OCI-LY3 (cell line): ENCODE measurements around the gene STARD3.

Experiments
- H2AFZ ChIP-seq: fragments of 200-600, 300-600 bp; shearing (Covaris generic); 2 replicates; pipeline ENCODE4 v1.6.0; 2014; ENCODE audit warnings: antibody characterized with exemption, low read depth, low read length
- H3K27ac ChIP-seq: fragments of 200-600, 300-600 bp; sonication (generic); 2 replicates; pipeline ENCODE4 v1.5.1; 2014; ENCODE audit warnings: mild to moderate bottlenecking, low read length, moderate library complexity, mixed read lengths
- H3K27me3 ChIP-seq: fragments of 200-600, 300-600 bp; sonication (generic); 2 replicates; pipeline ENCODE4 v1.6.1; 2014; ENCODE audit warnings: low read depth, low read length, mixed read lengths
- H3K36me3 ChIP-seq: fragments of 200-600, 300-600 bp; sonication (generic); replicated peaks from 2 replicates; pipeline ENCODE3; 2014; ENCODE audit warnings: low read depth, low read length, mixed read lengths
- H3K4me1 ChIP-seq: fragments of 300-600, 200-600 bp; sonication (generic); 2 replicates; pipeline ENCODE4 v1.6.1; 2014; ENCODE audit warnings: low read length, mixed read lengths
- H3K4me2 ChIP-seq: fragments of 200-600, 300-600 bp; sonication (generic); 2 replicates; pipeline ENCODE4 v1.6.1; 2014; ENCODE audit warnings: low read length, mixed read lengths
- H3K4me3 ChIP-seq: fragments of 300-600, 200-600 bp; sonication (generic); 2 replicates; pipeline ENCODE4 v1.5.1; 2014; ENCODE audit warnings: antibody characterized with exemption, mild to moderate bottlenecking, low read length, moderate library complexity
- H3K79me2 ChIP-seq: fragments of 300-600, 200-600 bp; shearing (Covaris generic); 2 replicates; pipeline ENCODE4 v1.6.1; 2014; ENCODE audit warnings: mild to moderate bottlenecking, low read length, mixed read lengths
- H3K9ac ChIP-seq: fragments of 300-600, 200-600 bp; shearing (Covaris generic); 2 replicates; pipeline ENCODE4 v1.6.0; 2014; ENCODE audit warnings: mild to moderate bottlenecking, low read length, moderate library complexity
- H3K9me3 ChIP-seq: fragments of 200-600, 300-600 bp; shearing (Covaris generic); 2 replicates; pipeline ENCODE4 v1.6.1; 2014; ENCODE audit warnings: low read length, mixed read lengths; ENCODE audit not compliant: insufficient read depth
- H4K20me1 ChIP-seq: fragments of 200-600, 300-600 bp; sonication (generic); 2 replicates; pipeline ENCODE4 v1.6.1; 2016; ENCODE audit warnings: low read length, mixed read lengths; ENCODE audit not compliant: insufficient read depth
- CTCF ChIP-seq: fragments of 200-600, 300-600 bp; sonication (generic); IDR thresholded peaks from 2 replicates; pipeline ENCODE4 v1.5.1; 2014; ENCODE audit warnings: antibody characterized with exemption, low read length, low read depth
- EZH2phosphoT487 ChIP-seq: fragments of 200-600 bp; shearing (Covaris generic); IDR thresholded peaks from 2 replicates; pipeline ENCODE4 v1.6.1; 2018; ENCODE audit warnings: antibody characterized with exemption, mixed run types, low read depth

The STARD3 gene

GRCh38 chr17:39655105-39655504 lies 18.2 kb downstream of the STARD3 start:
- Histone ChIP-seq H3K4me1 (peaks cover 16% of the 10 kb centered on the region), H3K36me3 (peaks cover 4% of the 10 kb centered on the region), H3K79me2 (no peaks in the 10 kb centered on the region), H3K4me2 (no peak overlapping the region), H4K20me1 (no peaks in the 10 kb centered on the region; the same call in 1 of the 2 replicates), H3K9me3 (no peaks in the 10 kb centered on the region), H2AFZ (no peak overlapping the region), H3K27me3 (no peaks in the 10 kb centered on the region), H3K4me3 (no peak overlapping the region), H3K27ac (no peak overlapping the region), H3K9ac (no peak overlapping the region)
- TF ChIP-seq EZH2phosphoT487 (no peak), CTCF (no peak)

GRCh38 chr17:39658346-39658745 lies 21.4 kb downstream of the STARD3 start:
- Histone ChIP-seq H4K20me1 (no peaks in the 10 kb centered on the region), H3K4me2 (no peak overlapping the region), H3K36me3 (peaks cover 9% of the 10 kb centered on the region), H3K27ac (no peak overlapping the region), H3K9me3 (no peaks in the 10 kb centered on the region), H3K27me3 (no peaks in the 10 kb centered on the region), H2AFZ (no peak overlapping the region), H3K4me1 (peaks cover 19% of the 10 kb centered on the region), H3K4me3 (no peak overlapping the region), H3K79me2 (no peaks in the 10 kb centered on the region), H3K9ac (no peak overlapping the region)
- TF ChIP-seq CTCF, result no peak
- TF ChIP-seq EZH2phosphoT487, result no peak

- peaks cover 9% of the 10 kb centered on the region for H3K36me3 ChIP-seq
- TF ChIP-seq CTCF, result no peak
- no peak for TF ChIP-seq EZH2phosphoT487
- no peak overlapping the region for H2AFZ ChIP-seq
- H3K27ac ChIP-seq, result peak overlapping the region; percentile 67
- peaks cover 20% of the 10 kb centered on the region for H3K4me1 ChIP-seq
- peak overlapping the region; percentile 67 for H3K4me2 ChIP-seq
- H3K79me2 ChIP-seq, result no peaks in the 10 kb centered on the region
- H3K9ac ChIP-seq, result peak overlapping the region; percentile 39; the same call in 1 of the 2 replicates
- no peaks in the 10 kb centered on the region for H3K27me3 ChIP-seq
- no peaks in the 10 kb centered on the region for H3K9me3 ChIP-seq
- H3K4me3 ChIP-seq, result no peak overlapping the region
- no peaks in the 10 kb centered on the region for H4K20me1 ChIP-seq
These were observed 21.8 kb downstream of the STARD3 start for GRCh38 chr17:39658760-39659159.

GRCh38 chr17:39659279-39660010 lies 22.5 kb downstream of the STARD3 start:
- no peaks in the 10 kb centered on the region for H3K79me2 ChIP-seq
- H3K9me3 ChIP-seq, result no peaks in the 10 kb centered on the region
- no peak overlapping the region for H2AFZ ChIP-seq
- no peaks in the 10 kb centered on the region for H4K20me1 ChIP-seq
- H3K27ac ChIP-seq, result peak overlapping the region; percentile 67
- H3K36me3 ChIP-seq, result peaks cover 9% of the 10 kb centered on the region
- TF ChIP-seq CTCF (no peak), EZH2phosphoT487 (no peak)
- H3K4me1 ChIP-seq, result peaks cover 27% of the 10 kb centered on the region
- H3K4me2 ChIP-seq, result peak overlapping the region; percentile 67
- H3K9ac ChIP-seq, result peak overlapping the region; percentile 39; the same call in 1 of the 2 replicates
- peak overlapping the region; percentile 43; the same call in 1 of the 2 replicates for H3K4me3 ChIP-seq
- no peaks in the 10 kb centered on the region for H3K27me3 ChIP-seq
